ENCODE data around the gene GALT. TPM values are rescaled to one million over a fixed set of nuclear protein-coding genes. Genes with fewer than 3 reads are reported as not detected.

GALT gene
- total RNA-seq, 2 experiments from 2014 or later, result 45.1 to 53.9 TPM

DNA sequence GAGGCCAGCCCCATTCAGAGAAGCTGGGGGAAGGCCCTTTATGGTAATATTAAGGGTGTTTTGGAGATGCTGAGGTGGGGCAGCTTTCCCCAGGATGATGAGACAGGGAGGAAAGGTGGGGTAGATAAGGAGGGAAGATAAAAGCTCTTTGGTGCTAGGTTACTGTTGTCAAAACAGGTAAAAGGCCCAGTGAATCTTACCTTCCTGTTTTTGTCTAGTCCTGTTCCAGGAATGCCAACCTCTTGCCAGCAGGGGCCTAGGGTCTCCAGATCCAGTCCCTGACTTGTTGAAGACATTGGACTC is 16.8 kb downstream of the GALT start:
- Mint-ChIP-seq H3K4me1 (peaks cover 33% of the 10 kb centered on the region), H3K27me3 (no peaks in the 10 kb centered on the region), H3K9me3 (ENCODE audit: low read depth) (no peaks in the 10 kb centered on the region), H3K27ac (peak overlapping the region; percentile 61), H3K4me3 (no peak overlapping the region), H3K36me3 (ENCODE audit: low read depth) (peaks cover 9% of the 10 kb centered on the region)
- ATAC-seq (no peak), DNase-seq (no peak)
- ChIA-PET CTCF (interaction anchor here (0.6 to 3.1 kb wide), 9 partner anchors 16 to 995 kb away, joined by 3 to 23 read pairs (median 3); partner anchors contain the start of genes GALT and RMRP), POLR2A (no interaction called here)
- intact Hi-C loops (cut with DNase I, micrococcal nuclease), result loop anchor here in 1 of 2 experiments (10.0 kb wide), 3 partner anchors 618 to 1152 kb away; partner anchors contain the start of genes HINT2, SPAG8, TESK1 and UBAP2

- H3K4me3 Mint-ChIP-seq, result peak overlapping the region; percentile 77
- DNase-seq (peak; percentile 90), ATAC-seq (peak; percentile 70)
- H3K27me3 Mint-ChIP-seq, result no peaks in the 10 kb centered on the region
- intact Hi-C loops (cut with DNase I, micrococcal nuclease), result loop anchor here (1.0 to 10.0 kb wide), 15 partner anchors 18 to 1150 kb away; partner anchors contain the start of genes DNAI1 (in 2 of the 2), FAM219A (in 2 of the 2), GALT (in 2 of the 2) and DNAJB5 (in 1 of the 2)
- ChIA-PET POLR2A (interaction anchor here (0.9 kb wide), 1 partner anchor 27 kb away, joined by 3 read pairs; the partner anchor contains the start of gene SIGMAR1), CTCF (interaction anchor here (0.6 to 3.1 kb wide), 17 partner anchors 13 to 1529 kb away, joined by 3 to 23 read pairs (median 3); partner anchors contain the start of genes DCTN3, FANCG, GALT and IL11RA)
- H3K27ac Mint-ChIP-seq, result peak overlapping the region; percentile 73
- H3K9me3 Mint-ChIP-seq (ENCODE audit: low read depth), result peaks cover 8% of the 10 kb centered on the region
- peaks cover 16% of the 10 kb centered on the region for H3K36me3 Mint-ChIP-seq (ENCODE audit: low read depth)
- peaks cover 33% of the 10 kb centered on the region for H3K4me1 Mint-ChIP-seq
These were observed 18.0 kb downstream of the GALT start for GRCh38 chr9:34664281-34665066.

DNA sequence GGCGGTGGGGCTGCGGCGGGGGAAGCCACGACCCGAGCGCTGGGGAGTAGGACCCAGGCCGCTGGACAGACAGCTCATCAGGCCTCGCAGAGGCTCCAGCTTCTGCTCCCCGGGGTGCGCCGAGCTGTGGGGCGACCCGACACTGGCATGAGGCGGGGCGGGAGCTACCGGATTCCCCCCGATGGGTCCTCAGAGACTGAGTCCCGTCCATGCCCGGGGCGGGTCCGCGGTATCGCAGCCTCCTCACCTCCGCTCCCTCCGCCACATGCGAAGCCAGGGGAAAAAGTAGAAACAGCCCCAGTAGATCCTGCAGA is 18.5 kb downstream of the GALT start:
- Mint-ChIP-seq H3K4me3 (peak overlapping the region; percentile 77), H3K4me1 (peaks cover 33% of the 10 kb centered on the region), H3K9me3 (ENCODE audit: low read depth) (peaks cover 12% of the 10 kb centered on the region), H3K27ac (peak overlapping the region; percentile 87), H3K36me3 (ENCODE audit: low read depth) (peaks cover 19% of the 10 kb centered on the region), H3K27me3 (no peaks in the 10 kb centered on the region)
- ChIA-PET POLR2A (interaction anchor here (0.9 kb wide), 1 partner anchor 28 kb away, joined by 3 read pairs; the partner anchor contains the start of gene SIGMAR1), CTCF (interaction anchor here (0.6 to 3.1 kb wide), 13 partner anchors 14 to 1529 kb away, joined by 3 to 23 read pairs (median 3); partner anchors contain the start of genes DCTN3, FANCG, GALT and IL11RA)
- no peak for DNase-seq
- intact Hi-C loops (cut with DNase I, micrococcal nuclease), result loop anchor here (1.0 to 10.0 kb wide), 14 partner anchors 19 to 1150 kb away; partner anchors contain the start of genes DNAI1 (in 2 of the 2), FAM219A (in 2 of the 2), GALT (in 2 of the 2) and DNAJB5 (in 1 of the 2)
- peak; percentile 17 for ATAC-seq

GRCh38 chr9:34665381-34666250 is 19.1 kb downstream of the GALT start:
- POLR2A ChIA-PET, result interaction anchor here (0.9 kb wide), 1 partner anchor 29 kb away, joined by 3 read pairs; the partner anchor contains the start of gene SIGMAR1
- CTCF ChIA-PET, result interaction anchor here (0.7 to 3.1 kb wide), 7 partner anchors 19 to 1528 kb away, joined by 3 to 23 read pairs (median 5); partner anchors contain the start of genes DCTN3, GALT and SIGMAR1
- Mint-ChIP-seq H3K27me3 (no peaks in the 10 kb centered on the region), H3K9me3 (ENCODE audit: low read depth) (peaks cover 12% of the 10 kb centered on the region), H3K36me3 (ENCODE audit: low read depth) (peaks cover 19% of the 10 kb centered on the region), H3K4me3 (peak overlapping the region; percentile 77), H3K27ac (peak overlapping the region; percentile 87), H3K4me1 (peaks cover 33% of the 10 kb centered on the region)
- peak; percentile 75 for ATAC-seq
- intact Hi-C loops (cut with DNase I, micrococcal nuclease), result loop anchor here (1.0 to 10.0 kb wide), 15 partner anchors 19 to 1149 kb away; partner anchors contain the start of genes DNAI1 (in 2 of the 2), FAM219A (in 2 of the 2), GALT (in 2 of the 2) and DCTN3 (in 1 of the 2)
- DNase-seq, result peak; percentile 93

GRCh38 chr9:34669809-34670562 is 23.5 kb downstream of the GALT start:
- no peak overlapping the region for H3K27ac Mint-ChIP-seq

GRCh38 chr9:34671307-34671706 is 24.8 kb downstream of the GALT start:
- POLR2A ChIA-PET, result no interaction called here
- Mint-ChIP-seq H3K36me3 (ENCODE audit: low read depth) (peaks cover 19% of the 10 kb centered on the region), H3K27ac (no peak overlapping the region), H3K27me3 (no peaks in the 10 kb centered on the region), H3K4me3 (no peak overlapping the region), H3K4me1 (peaks cover 2% of the 10 kb centered on the region), H3K9me3 (ENCODE audit: low read depth) (peaks cover 12% of the 10 kb centered on the region)
- DNase-seq (no peak), ATAC-seq (no peak)
- CTCF ChIA-PET, result interaction anchor here (1.1 kb wide), 1 partner anchor 9 kb away, joined by 3 read pairs; no protein-coding TSS in a partner anchor
- intact Hi-C loops (cut with DNase I, micrococcal nuclease), result no loop called here

More at GRCh38 chr9:34669809-34670562, 23.5 kb downstream of the GALT start:
- CTCF ChIA-PET, result interaction anchor here (0.6 to 1.2 kb wide), 3 partner anchors 8 to 69 kb away, joined by 3 to 5 read pairs (median 4); no protein-coding TSS in a partner anchor
- peaks cover 19% of the 10 kb centered on the region for H3K36me3 Mint-ChIP-seq (ENCODE audit: low read depth)
- ATAC-seq, result no peak
- peaks cover 5% of the 10 kb centered on the region for H3K4me1 Mint-ChIP-seq
- no peaks in the 10 kb centered on the region for H3K27me3 Mint-ChIP-seq
- H3K4me3 Mint-ChIP-seq, result no peak overlapping the region
- no peak for DNase-seq
- POLR2A ChIA-PET, result no interaction called here
- H3K9me3 Mint-ChIP-seq (ENCODE audit: low read depth), result peaks cover 12% of the 10 kb centered on the region
- intact Hi-C loops (cut with DNase I, micrococcal nuclease), result loop anchor here in 1 of 2 experiments (10.0 kb wide), 3 partner anchors 625 to 1145 kb away; partner anchors contain the start of genes HINT2, SPAG8, TESK1 and UBAP2

DNA sequence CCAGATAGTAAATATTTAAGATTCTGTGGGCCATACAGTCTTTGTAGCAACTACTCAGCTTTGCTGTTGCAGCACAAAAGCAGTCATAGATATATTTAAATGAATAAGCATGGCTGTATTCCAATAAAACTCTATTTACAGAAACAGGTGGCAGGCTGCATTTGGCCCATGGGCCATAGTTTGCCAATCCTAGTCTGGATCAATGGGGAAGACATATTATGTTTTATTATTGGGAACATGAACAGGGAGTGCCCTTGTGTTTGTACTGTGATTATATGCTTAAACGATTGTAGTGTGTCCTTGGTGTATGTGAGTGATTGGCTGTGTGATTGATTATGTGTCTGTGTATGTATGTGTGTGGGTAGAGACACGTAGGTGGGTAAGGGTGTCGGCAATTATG is 28.0 kb downstream of the GALT start:
- ATAC-seq (no peak), DNase-seq (no peak)
- Mint-ChIP-seq H3K9me3 (ENCODE audit: low read depth) (peaks cover 4% of the 10 kb centered on the region), H3K4me1 (peaks cover 2% of the 10 kb centered on the region), H3K36me3 (ENCODE audit: low read depth) (peaks cover 7% of the 10 kb centered on the region), H3K27me3 (no peaks in the 10 kb centered on the region), H3K27ac (no peak overlapping the region), H3K4me3 (no peak overlapping the region)
- POLR2A ChIA-PET, result no interaction called here
- intact Hi-C loops (cut with DNase I, micrococcal nuclease), result no loop called here
- CTCF ChIA-PET, result interaction anchor here (0.6 to 1.8 kb wide), 4 partner anchors 27 to 541 kb away, joined by 3 to 15 read pairs (median 4); no protein-coding TSS in a partner anchor

- peak; percentile 81 for DNase-seq
- Mint-ChIP-seq H3K4me1 (peaks cover 2% of the 10 kb centered on the region), H3K9me3 (ENCODE audit: low read depth) (no peaks in the 10 kb centered on the region), H3K4me3 (no peak overlapping the region), H3K27ac (no peak overlapping the region), H3K27me3 (no peaks in the 10 kb centered on the region), H3K36me3 (ENCODE audit: low read depth) (peaks cover 3% of the 10 kb centered on the region)
- peak; percentile 80 for ATAC-seq
- ChIA-PET CTCF (interaction anchor here (0.6 to 2.0 kb wide), 7 partner anchors 14 to 108 kb away, joined by 3 to 15 read pairs (median 4); partner anchors contain the start of gene GALT), POLR2A (no interaction called here)
- intact Hi-C loops (cut with DNase I, micrococcal nuclease), result loop anchor here (1.0 kb wide), 1 partner anchor 27 kb away; no protein-coding TSS in a partner anchor
These were observed 28.7 kb downstream of the GALT start for GRCh38 chr9:34675048-34675714.

DNA sequence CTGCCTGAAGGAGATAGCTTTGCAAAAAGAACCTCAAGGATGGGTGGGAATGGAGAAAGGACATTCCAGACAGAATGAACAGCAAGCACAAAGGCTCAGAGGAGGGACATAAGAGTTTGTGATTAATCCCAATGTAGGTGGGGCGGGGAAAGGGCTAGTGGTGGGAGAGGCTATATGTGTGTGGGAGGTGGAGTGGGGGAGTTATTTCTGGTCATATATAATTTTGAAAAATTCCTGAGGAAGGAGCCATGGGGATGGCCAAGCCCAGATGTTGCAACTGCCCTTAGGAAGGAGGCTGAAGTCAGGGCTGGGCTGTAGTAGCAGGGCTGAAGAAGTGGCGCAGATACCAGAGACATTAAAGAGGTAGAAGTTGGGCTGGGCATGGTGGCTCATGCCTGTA is 29.4 kb downstream of the GALT start:
- no peak overlapping the region for H3K27ac Mint-ChIP-seq
- CTCF ChIA-PET, result interaction anchor here (0.7 to 2.0 kb wide), 5 partner anchors 15 to 107 kb away, joined by 3 to 15 read pairs (median 6); partner anchors contain the start of gene GALT

More for the DNA sequence above, 29.4 kb downstream of the GALT start:
- intact Hi-C loops (cut with DNase I, micrococcal nuclease), result loop anchor here (1.0 kb wide), 1 partner anchor 26 kb away; no protein-coding TSS in a partner anchor
- POLR2A ChIA-PET, result no interaction called here
- Mint-ChIP-seq H3K9me3 (ENCODE audit: low read depth) (no peaks in the 10 kb centered on the region), H3K36me3 (ENCODE audit: low read depth) (no peaks in the 10 kb centered on the region), H3K4me3 (no peak overlapping the region), H3K27me3 (no peaks in the 10 kb centered on the region), H3K4me1 (peaks cover 2% of the 10 kb centered on the region)
- no peak for ATAC-seq
- no peak for DNase-seq

Data from activated CD4-positive, alpha-beta T cell treated with anti-CD3 and anti-CD28 coated beads for 36 hours (primary cell).